H9 (cell line): ENCODE results near the gene GRIN2A. TPM values are rescaled to one million over a fixed set of nuclear protein-coding genes. Genes with fewer than 3 reads are reported as not detected.

Source experiments
- DNase-seq: peaks from one replicate; pipeline ENCODE4 v3.0.0-alpha.2; 2017
- H2AFZ ChIP-seq: one replicate; pipeline ENCODE4 v1.6.1; 2013; ENCODE audit warnings: mild to moderate bottlenecking, low read length, control low read depth, moderate library complexity
- H2AK5ac ChIP-seq: 2 replicates; pipeline ENCODE4 v1.6.1; 2013; ENCODE audit warnings: low read length, control low read depth, mixed read lengths; ENCODE audit not compliant: insufficient read length
- H2BK120ac ChIP-seq: one replicate; pipeline ENCODE4 v1.6.1; 2013; ENCODE audit warnings: low read depth, mild to moderate bottlenecking, low read length, control low read depth, inconsistent platforms; ENCODE audit not compliant: poor library complexity, severe bottlenecking
- H2BK12ac ChIP-seq: 2 replicates; pipeline ENCODE4 v1.6.1; 2013; ENCODE audit warnings: low read length, control low read depth, mixed read lengths, low read depth; ENCODE audit not compliant: insufficient read length
- H2BK15ac ChIP-seq: 2 replicates; pipeline ENCODE4 v1.6.1; 2013; ENCODE audit warnings: low read depth, low read length, control low read depth
- H2BK20ac ChIP-seq: one replicate; pipeline ENCODE4 v1.6.1; 2013; ENCODE audit warnings: low read depth, mild to moderate bottlenecking, low read length, control low read depth, inconsistent platforms; ENCODE audit not compliant: poor library complexity, severe bottlenecking
- H2BK5ac ChIP-seq: 2 replicates; pipeline ENCODE4 v1.6.1; 2013; ENCODE audit warnings: low read length, control low read depth, mixed read lengths; ENCODE audit not compliant: insufficient read length
- H3K14ac ChIP-seq: 2 replicates; pipeline ENCODE4 v1.6.1; 2013; ENCODE audit warnings: low read length, control low read depth; ENCODE audit not compliant: insufficient read depth
- H3K18ac ChIP-seq: 2 replicates; pipeline ENCODE4 v1.6.1; 2013; ENCODE audit warnings: low read depth, mild to moderate bottlenecking, mixed read lengths, low read length, control low read depth; ENCODE audit not compliant: insufficient read length
- H3K23ac ChIP-seq: 2 replicates; pipeline ENCODE4 v1.6.1; 2013; ENCODE audit warnings: low read length, control low read depth, mixed read lengths, low read depth; ENCODE audit not compliant: insufficient read length
- H3K23me2 ChIP-seq: 2 replicates; pipeline ENCODE4 v1.6.1; 2013; ENCODE audit warnings: low read depth, mild to moderate bottlenecking, mixed read lengths, low read length, control low read depth; ENCODE audit not compliant: insufficient read length, poor library complexity, severe bottlenecking
- H3K27ac ChIP-seq: 2 replicates; pipeline ENCODE4 v1.5.1; 2013; ENCODE audit warnings: low read length, control low read depth, mixed read lengths, low read depth; ENCODE audit not compliant: insufficient read length
- H3K27me3 ChIP-seq: 2 replicates; pipeline ENCODE4 v1.6.1; 2013; ENCODE audit warnings: low read length, control low read depth, inconsistent platforms; ENCODE audit not compliant: insufficient read depth
- H3K4ac ChIP-seq: 2 replicates; pipeline ENCODE4 v1.6.1; 2013; ENCODE audit warnings: low read depth, mild to moderate bottlenecking, control low read depth, inconsistent platforms, low read length, moderate library complexity
- H3K4me1 ChIP-seq: 2 replicates; pipeline ENCODE4 v1.6.1; 2013; ENCODE audit warnings: low read length, control low read depth, inconsistent platforms; ENCODE audit not compliant: insufficient read depth
- H3K4me2 ChIP-seq: 2 replicates; pipeline ENCODE4 v1.6.1; 2013; ENCODE audit warnings: low read length, control low read depth, mixed read lengths; ENCODE audit not compliant: insufficient read length, insufficient read depth
- H3K56ac ChIP-seq: 2 replicates; pipeline ENCODE4 v1.6.1; 2013; ENCODE audit warnings: low read depth, mild to moderate bottlenecking, mixed read lengths, low read length, control low read depth; ENCODE audit not compliant: insufficient read length
- H3K79me1 ChIP-seq: 2 replicates; pipeline ENCODE4 v1.6.1; 2013; ENCODE audit warnings: low read depth, mild to moderate bottlenecking, moderate library complexity, low read length, control low read depth, inconsistent platforms; ENCODE audit not compliant: insufficient read depth, poor library complexity, severe bottlenecking
- H3K79me2 ChIP-seq: 2 replicates; pipeline ENCODE4 v1.6.1; 2013; ENCODE audit warnings: low read length, control low read depth, inconsistent platforms; ENCODE audit not compliant: insufficient read depth
- H3K9ac ChIP-seq: 2 replicates; pipeline ENCODE4 v1.6.1; 2013; ENCODE audit warnings: low read length, control low read depth, mixed read lengths; ENCODE audit not compliant: insufficient read length; ENCODE audit errors: extremely low read depth
- H3K9me3 ChIP-seq: one replicate; pipeline ENCODE4 v1.6.1; 2013; ENCODE audit warnings: low read depth, low read length, inconsistent platforms; ENCODE audit not compliant: control insufficient read depth
- H3T11ph ChIP-seq: one replicate; pipeline ENCODE4 v1.6.1; 2013; ENCODE audit warnings: mild to moderate bottlenecking, low read length, control low read depth, inconsistent platforms
- H4K20me1 ChIP-seq: one replicate; pipeline ENCODE4 v1.6.1; 2013; ENCODE audit not compliant: control insufficient read depth, insufficient read length, insufficient read depth
- H4K5ac ChIP-seq: 2 replicates; pipeline ENCODE4 v1.6.1; 2013; ENCODE audit warnings: low read depth, mild to moderate bottlenecking, mixed read lengths, low read length, control low read depth; ENCODE audit not compliant: insufficient read length
- H4K8ac ChIP-seq: replicated peaks from 2 replicates; pipeline ENCODE4 v1.6.1; 2013; ENCODE audit warnings: low read length, control low read depth, mixed read lengths, low read depth; ENCODE audit not compliant: insufficient read length
- H4K91ac ChIP-seq: 2 replicates; pipeline ENCODE4 v1.6.1; 2013; ENCODE audit warnings: low read depth, mild to moderate bottlenecking, moderate library complexity, mixed read lengths, low read length, control low read depth; ENCODE audit not compliant: insufficient read length
- H3K27ac Mint-ChIP-seq, 3 experiments: 2 replicates in 2 of 3; 3 replicates in 1 of 3; pipeline ENCODE4 v1.8.0; 2020 to 2021; ENCODE audit warnings: mixed read lengths in 3 of 3, mild to moderate bottlenecking in 1 of 3, moderate library complexity in 1 of 3
- H3K27me3 Mint-ChIP-seq: 2 replicates; pipeline ENCODE4 v1.8.0; 2021; ENCODE audit warnings: low read depth, mild to moderate bottlenecking, moderate library complexity, mixed read lengths
- H3K36me3 Mint-ChIP-seq, 3 experiments: 2 replicates in 2 of 3; 3 replicates in 1 of 3; pipeline ENCODE4 v1.8.0; 2020 to 2021; ENCODE audit warnings: low read depth in 3 of 3, mixed read lengths in 3 of 3; ENCODE audit not compliant: insufficient read depth in 1 of 3
- H3K4me1 Mint-ChIP-seq, 2 experiments: 2 replicates each; pipeline ENCODE4 v1.8.0; 2020; ENCODE audit warnings: mixed read lengths in 2 of 2
- H3K4me3 Mint-ChIP-seq, 2 experiments: 2 replicates in 1 of 2; 3 replicates in 1 of 2; pipeline ENCODE4 v1.8.0; 2020 to 2021; ENCODE audit warnings: mild to moderate bottlenecking in 2 of 2, mixed read lengths in 2 of 2, moderate library complexity in 1 of 2
- H3K9me3 Mint-ChIP-seq, 2 experiments: 2 replicates in 1 of 2; 3 replicates in 1 of 2; pipeline ENCODE4 v1.8.0; 2020; ENCODE audit warnings: mild to moderate bottlenecking in 2 of 2, mixed read lengths in 2 of 2, moderate library complexity in 1 of 2
- whole genome bisulfite sequencing: extraction: QIAGEN DNeasy Blood & Tissue Kit; methylation state at CpG from one replicate; pipeline ENCODE4 v1.1.7; 2013; ENCODE audit warnings: missing lambda C conversion rate, low lambda C conversion rate, mixed read lengths; ENCODE audit not compliant: insufficient read length; ENCODE audit errors: extremely low coverage; 5-methylcytosine and 5-hydroxymethylcytosine counted together
- total RNA-seq: library from RNA; stranded (reverse); gene quantifications from 2 replicates; pipeline ENCODE4 v1.2.1, GENCODE V29; 2021
- TF ChIP-seq, protein P1 (sequence below): fragments of 200-600 bp; sonication (generic); conservative IDR thresholded peaks from 3 replicates; pipeline ENCODE4 v1.8.0; 2021; ENCODE audit warnings: antibody characterized with exemption, mild to moderate bottlenecking

Gene GRIN2A
- total RNA-seq, 1 experiment from 2014 or later, result 1.5 TPM

DNA sequence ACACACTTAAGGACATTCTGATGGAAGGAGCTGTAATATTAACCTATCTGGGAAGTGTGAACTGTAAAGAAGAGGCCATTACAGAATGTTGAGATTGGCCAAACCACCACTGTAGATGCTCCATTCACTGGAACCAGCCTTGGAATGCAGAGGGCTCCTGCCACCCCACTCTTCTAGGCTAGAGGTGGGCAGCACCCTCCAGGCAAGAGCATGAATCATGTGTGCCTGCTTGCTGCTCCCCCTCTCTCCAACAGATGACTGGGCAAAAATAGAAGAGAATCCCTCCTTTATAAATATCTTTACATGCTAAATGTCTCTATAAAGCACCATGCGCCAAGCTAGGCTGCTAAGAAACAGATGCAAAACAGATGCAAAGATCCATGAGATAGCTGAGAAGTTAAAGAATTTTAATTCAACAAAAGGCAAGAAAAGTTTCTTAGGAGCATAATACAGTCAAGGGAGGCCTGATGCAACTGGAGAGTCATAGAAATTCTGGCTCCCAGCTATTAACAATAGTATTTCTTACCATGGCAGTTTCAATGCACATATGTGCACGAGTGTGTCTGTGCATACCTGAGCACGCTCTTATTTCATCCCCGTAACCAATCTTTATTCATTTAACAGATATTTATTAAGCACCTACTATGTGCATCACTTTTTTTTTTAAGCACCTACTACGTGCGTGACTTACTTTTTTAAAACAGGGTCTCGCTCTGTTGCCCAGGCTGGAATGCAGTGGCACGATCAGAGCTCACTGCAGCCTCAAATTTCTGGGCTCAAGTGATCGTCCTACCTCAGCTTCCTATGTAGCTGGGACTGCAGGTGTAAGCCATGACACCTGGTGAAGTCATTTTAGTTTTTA is 53.6 kb downstream of the GRIN2A start:
- no peak overlapping the region for H3K4me3 Mint-ChIP-seq
- H3K27me3 Mint-ChIP-seq, result no peaks in the 10 kb centered on the region; the same call in 1 of the 2 replicates
- H4K91ac ChIP-seq, result no peak overlapping the region
- no peaks in the 10 kb centered on the region for H3K27me3 ChIP-seq
- no peak overlapping the region for H2BK120ac ChIP-seq
- no peak for DNase-seq
- H3K18ac ChIP-seq, result no peak overlapping the region
- no peak overlapping the region for H2BK20ac ChIP-seq
- H2BK12ac ChIP-seq, result no peak overlapping the region
- no CpG with 5 or more reads among the region's 9 CpGs for WGBS
- H3K9me3 Mint-ChIP-seq, result peaks cover 3 to 4% of the 10 kb centered on the region in 2 experiments; a peak in 1 of 5 replicates
- H4K8ac ChIP-seq, result no peak overlapping the region
- H2BK5ac ChIP-seq, result no peak overlapping the region
- no peak overlapping the region for H3K4ac ChIP-seq
- no peaks in the 10 kb centered on the region for H3K23me2 ChIP-seq
- H3K4me1 Mint-ChIP-seq, result no peaks in the 10 kb centered on the region
- no peak overlapping the region for H3K9ac ChIP-seq
- no peak overlapping the region for H3K27ac Mint-ChIP-seq
- no peaks in the 10 kb centered on the region for H3K79me1 ChIP-seq
- no peak overlapping the region for H3K56ac ChIP-seq
- no peaks in the 10 kb centered on the region for H3K9me3 ChIP-seq
- no peak overlapping the region for H3K23ac ChIP-seq
- H3K79me2 ChIP-seq, result peaks cover 2% of the 10 kb centered on the region; the same call in 1 of the 2 replicates
- no peaks in the 10 kb centered on the region for H3K4me1 ChIP-seq
- no peak overlapping the region for H2AK5ac ChIP-seq
- H3K4me2 ChIP-seq, result no peak overlapping the region
- H3K27ac ChIP-seq, result no peak overlapping the region
- TF ChIP-seq, protein P1, sequence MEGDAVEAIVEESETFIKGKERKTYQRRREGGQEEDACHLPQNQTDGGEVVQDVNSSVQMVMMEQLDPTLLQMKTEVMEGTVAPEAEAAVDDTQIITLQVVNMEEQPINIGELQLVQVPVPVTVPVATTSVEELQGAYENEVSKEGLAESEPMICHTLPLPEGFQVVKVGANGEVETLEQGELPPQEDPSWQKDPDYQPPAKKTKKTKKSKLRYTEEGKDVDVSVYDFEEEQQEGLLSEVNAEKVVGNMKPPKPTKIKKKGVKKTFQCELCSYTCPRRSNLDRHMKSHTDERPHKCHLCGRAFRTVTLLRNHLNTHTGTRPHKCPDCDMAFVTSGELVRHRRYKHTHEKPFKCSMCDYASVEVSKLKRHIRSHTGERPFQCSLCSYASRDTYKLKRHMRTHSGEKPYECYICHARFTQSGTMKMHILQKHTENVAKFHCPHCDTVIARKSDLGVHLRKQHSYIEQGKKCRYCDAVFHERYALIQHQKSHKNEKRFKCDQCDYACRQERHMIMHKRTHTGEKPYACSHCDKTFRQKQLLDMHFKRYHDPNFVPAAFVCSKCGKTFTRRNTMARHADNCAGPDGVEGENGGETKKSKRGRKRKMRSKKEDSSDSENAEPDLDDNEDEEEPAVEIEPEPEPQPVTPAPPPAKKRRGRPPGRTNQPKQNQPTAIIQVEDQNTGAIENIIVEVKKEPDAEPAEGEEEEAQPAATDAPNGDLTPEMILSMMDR, result no peak
- H4K20me1 ChIP-seq, result no peaks in the 10 kb centered on the region
- H2AFZ ChIP-seq, result no peak overlapping the region
- peaks cover 0 to 5% (median 0%) of the 10 kb centered on the region in 3 experiments; a peak in 3 of 7 replicates for H3K36me3 Mint-ChIP-seq
- H2BK15ac ChIP-seq, result no peak overlapping the region
- no peak overlapping the region for H4K5ac ChIP-seq
- no peak overlapping the region for H3K14ac ChIP-seq
- no peak overlapping the region for H3T11ph ChIP-seq
